Keratinocyte (primary cell): ENCODE results near the gene EBF4. TPM values are rescaled to one million over a fixed set of nuclear protein-coding genes. Genes with fewer than 3 reads are reported as not detected.

Experiments
- DNase-seq: peaks from one replicate; pipeline ENCODE4 v3.0.0-alpha.2; 2011; ENCODE audit warnings: low read depth, missing footprints, low spot score
- FAIRE-seq: peaks from 2 replicates; lab custom pipeline; 2011; peaks lifted over from hg19 to GRCh38; lab: Jason Lieb, UNC
- H2AFZ ChIP-seq: 2 replicates; pipeline ENCODE4 v1.6.0; 2012; ENCODE audit warnings: low read length, control low read depth, inconsistent platforms; ENCODE audit not compliant: control insufficient read depth
- H3K27ac ChIP-seq: 2 replicates; pipeline ENCODE4 v1.5.1; 2011; ENCODE audit warnings: low read length; ENCODE audit not compliant: control insufficient read depth, insufficient read depth
- H3K27me3 ChIP-seq: 3 replicates; pipeline ENCODE4 v1.6.0; 2011; ENCODE audit warnings: low read length; ENCODE audit not compliant: control insufficient read depth, insufficient read depth; ENCODE audit errors: extremely low read depth
- H3K36me3 ChIP-seq, 2 experiments: 2 replicates in 1 of 2; 3 replicates in 1 of 2; pipeline ENCODE4 v1.5.1; 2011; ENCODE audit warnings: low read length in 2 of 2, mild to moderate bottlenecking in 1 of 2; ENCODE audit not compliant: control insufficient read depth in 2 of 2, insufficient read depth in 2 of 2; ENCODE audit errors: extremely low read depth in 1 of 2
- H3K4me1 ChIP-seq: 3 replicates; pipeline ENCODE4 v1.5.1; 2011; ENCODE audit warnings: low read length; ENCODE audit not compliant: control insufficient read depth, insufficient read depth; ENCODE audit errors: extremely low read depth
- H3K4me2 ChIP-seq: 3 replicates; pipeline ENCODE4 v1.6.0; 2011; ENCODE audit warnings: low read depth, low read length; ENCODE audit not compliant: control insufficient read depth, insufficient read depth; ENCODE audit errors: extremely low read depth
- H3K4me3 ChIP-seq, 3 experiments: fragments of 200-600 bp in 1 of 3; sonication (generic) in 1 of 3; 2 replicates in 2 of 3; 3 replicates in 1 of 3; pipeline ENCODE4 v1.5.1; 2011 to 2016; ENCODE audit warnings: low read length in 3 of 3, mild to moderate bottlenecking in 3 of 3, control low read depth in 2 of 3, inconsistent platforms in 1 of 3, low read depth in 1 of 3, mixed read lengths in 1 of 3, mixed run types in 1 of 3, moderate library complexity in 1 of 3; ENCODE audit not compliant: control insufficient read depth in 2 of 3, insufficient read depth in 2 of 3; ENCODE audit errors: extremely low read depth in 1 of 3
- H3K79me2 ChIP-seq: 2 replicates; pipeline ENCODE4 v1.6.0; 2012; ENCODE audit warnings: low read length; ENCODE audit not compliant: control insufficient read depth, insufficient read depth
- H3K9ac ChIP-seq: 3 replicates; pipeline ENCODE4 v1.6.0; 2011; ENCODE audit warnings: low read length; ENCODE audit not compliant: control insufficient read depth, insufficient read depth; ENCODE audit errors: extremely low read depth
- H3K9me1 ChIP-seq: 3 replicates; pipeline ENCODE4 v1.6.0; 2011; ENCODE audit warnings: low read length; ENCODE audit not compliant: control insufficient read depth, insufficient read depth; ENCODE audit errors: extremely low read depth
- H3K9me3 ChIP-seq: 2 replicates; pipeline ENCODE4 v1.5.1; 2012; ENCODE audit warnings: low read depth, low read length; ENCODE audit not compliant: control insufficient read depth
- H4K20me1 ChIP-seq: 3 replicates; pipeline ENCODE4 v1.6.0; 2011; ENCODE audit warnings: low read length; ENCODE audit not compliant: control insufficient read depth, insufficient read depth; ENCODE audit errors: extremely low read depth
- CTCF ChIP-seq, 3 experiments: IDR thresholded peaks in 1 of 3; conservative IDR thresholded peaks in 1 of 3; optimal IDR thresholded peaks in 1 of 3; 2 replicates in 2 of 3; 3 replicates in 1 of 3; pipeline versions ENCODE3 to v1.5.1; 2011; ENCODE audit warnings: low read length in 3 of 3, mild to moderate bottlenecking in 3 of 3, moderate library complexity in 2 of 3, control low read depth in 1 of 3, inconsistent platforms in 1 of 3; ENCODE audit not compliant: insufficient read depth in 2 of 3; ENCODE audit errors: extremely low read depth in 1 of 3
- EZH2 ChIP-seq: IDR thresholded peaks from one replicate; pipeline ENCODE4 v1.6.1; 2012; ENCODE audit warnings: inconsistent platforms, mild to moderate bottlenecking, low read length, moderate library complexity
- dilution Hi-C: fragments of 300-500 bp; cut with MboI; formaldehyde crosslinking; loops from one replicate; pipeline ENCODE4 v1.7.0; 2020; ENCODE audit warnings: low sequenced_read_pairs; ENCODE audit not compliant: extremely low pct_ligation_motif_present
- polyA plus RNA-seq, 5 experiments: library from polyadenylated mRNA; depleted of rRNA in 3 of 5; stranded (reverse) in 3 of 5; stranded (forward) in 1 of 5; unstranded in 1 of 5; fragments of >200 nt; gene quantifications; 1 replicate in 1 of 5; 2 replicates in 3 of 5; 3 replicates in 1 of 5; pipeline versions ENCODE4 v1.2.1 to v1.2.3, GENCODE V29; 2011 to 2012; ENCODE audit warnings: missing spikeins in 2 of 5, low read depth in 1 of 5, low replicate concordance in 1 of 5

Gene EBF4
- polyA plus RNA-seq, 1 donor (not counting 4 experiments of a cell fraction or from before 2014, with no cell fraction given), result not detected

- FAIRE-seq (no peak), DNase-seq (no peak)
- Histone ChIP-seq H3K27me3 (peaks cover 63% of the 10 kb centered on the region), H3K4me2 (no peak overlapping the region), H4K20me1 (no peaks in the 10 kb centered on the region), H2AFZ (no peak overlapping the region), H3K9ac (no peak overlapping the region), H3K27ac (no peak overlapping the region), H3K4me1 (peaks cover 2% of the 10 kb centered on the region), H3K4me3 (no peak overlapping the region), H3K9me1 (no peaks in the 10 kb centered on the region), H3K36me3 (no peaks in the 10 kb centered on the region), H3K79me2 (no peaks in the 10 kb centered on the region), H3K9me3 (no peaks in the 10 kb centered on the region)
- TF ChIP-seq CTCF (optimal IDR thresholded peaks at IDR 0.05 in 1 of 3, IDR thresholded peaks at IDR 0.05 in 1 of 3, conservative IDR thresholded peaks at IDR 0.05 in 1 of 3; ENCODE audit: extremely low read depth in 1 of 3, insufficient read depth in 2 of 3, low read length in 3 of 3), result no peak
- dilution Hi-C loops, result no loop called here
Measured at GRCh38 chr20:2794866-2795447, 102.4 kb downstream of the EBF4 start.

- dilution Hi-C loops, result no loop called here
- no peak overlapping the region for H2AFZ ChIP-seq
- H3K79me2 ChIP-seq, result no peaks in the 10 kb centered on the region
- no peaks in the 10 kb centered on the region for H4K20me1 ChIP-seq
- TF ChIP-seq CTCF (optimal IDR thresholded peaks at IDR 0.05 in 1 of 3, IDR thresholded peaks at IDR 0.05 in 1 of 3, conservative IDR thresholded peaks at IDR 0.05 in 1 of 3; ENCODE audit: extremely low read depth in 1 of 3, insufficient read depth in 2 of 3, low read length in 3 of 3), result no peak
- TF ChIP-seq EZH2, result no peak
- H3K9ac ChIP-seq, result no peak overlapping the region
- no peak for FAIRE-seq
- no peak overlapping the region for H3K27ac ChIP-seq
- H3K4me2 ChIP-seq, result no peak overlapping the region
- DNase-seq, result no peak
- H3K9me1 ChIP-seq, result no peaks in the 10 kb centered on the region
- H3K4me1 ChIP-seq, result peaks cover 2% of the 10 kb centered on the region
- no peaks in the 10 kb centered on the region for H3K9me3 ChIP-seq
- H3K4me3 ChIP-seq, result no peak overlapping the region
- H3K36me3 ChIP-seq, result no peaks in the 10 kb centered on the region
- peaks cover 64% of the 10 kb centered on the region for H3K27me3 ChIP-seq
Measured at GRCh38 chr20:2795451-2795850, 102.9 kb downstream of the EBF4 start.
